A673 (cell line): ENCODE results near the gene POLN. TPM values are rescaled to one million over a fixed set of nuclear protein-coding genes. Genes with fewer than 3 reads are reported as not detected.

Source experiments
- BruUV-seq: library from RNA; stranded (reverse); fragments of 400-500 nt; replicated peaks from 2 replicates; lab custom pipeline; 2021; lab: Mats Ljungman, UMichigan
- CTCF ChIA-PET: fragments of 300-600 bp; sonication (Branson Sonifier 250); formaldehyde crosslinking; loops from one replicate; lab custom pipeline; 2022; ENCODE audit warnings: antibody characterized with exemption; lab: Charles Lee
- POLR2A ChIA-PET: fragments of 300-600 bp; sonication (Branson Sonifier 250); formaldehyde crosslinking; loops from one replicate; lab custom pipeline; 2022; ENCODE audit warnings: antibody characterized with exemption; ENCODE audit not compliant: low non-redundant PET; lab: Charles Lee
- DNase-seq: peaks from one replicate; pipeline ENCODE4 v3.0.0-alpha.2; 2015; ENCODE audit warnings: low spot score
- H3K27ac ChIP-seq: fragments of 200-600 bp; sonication (generic); 2 replicates; pipeline ENCODE4 v1.5.1; 2016; ENCODE audit warnings: mixed run types, low read depth, mild to moderate bottlenecking, mixed read lengths, antibody characterized with exemption, low read length; ENCODE audit not compliant: poor library complexity, severe bottlenecking
- H3K27me3 ChIP-seq: fragments of 200-600 bp; sonication (generic); replicated peaks from 2 replicates; pipeline ENCODE4 v1.6.1; 2017; ENCODE audit warnings: mixed run types, low read depth, mild to moderate bottlenecking, mixed read lengths, antibody characterized with exemption, low read length; ENCODE audit not compliant: insufficient read depth, poor library complexity
- H3K36me3 ChIP-seq: fragments of 200-600 bp; sonication (generic); 2 replicates; pipeline ENCODE4 v1.6.1; 2016; ENCODE audit warnings: mixed run types, mild to moderate bottlenecking, mixed read lengths, antibody characterized with exemption, low read length; ENCODE audit not compliant: insufficient read depth, poor library complexity, severe bottlenecking
- H3K4me1 ChIP-seq: fragments of 200-600 bp; sonication (generic); 2 replicates; pipeline ENCODE4 v1.6.1; 2017; ENCODE audit warnings: mixed run types, mild to moderate bottlenecking, mixed read lengths, antibody characterized with exemption, low read length; ENCODE audit not compliant: insufficient read depth, poor library complexity, severe bottlenecking
- H3K4me3 ChIP-seq: fragments of 200-600 bp; sonication (generic); 2 replicates; pipeline ENCODE4 v1.5.1; 2016; ENCODE audit warnings: low read depth, mixed run types, mild to moderate bottlenecking, mixed read lengths, low read length; ENCODE audit not compliant: poor library complexity, severe bottlenecking
- H3K9me3 ChIP-seq: fragments of 200-600 bp; sonication (generic); 2 replicates; pipeline ENCODE4 v1.6.1; 2016; ENCODE audit warnings: mixed run types, low read depth, mild to moderate bottlenecking, mixed read lengths, antibody characterized with exemption, low read length; ENCODE audit not compliant: poor library complexity, severe bottlenecking
- CTCF ChIP-seq: fragments of 300-800, 200-600 bp; sonication (generic); conservative IDR thresholded peaks from 2 replicates; pipeline ENCODE4 v1.5.1; 2017; ENCODE audit warnings: low read depth, mild to moderate bottlenecking, antibody characterized with exemption, low read length, moderate library complexity, mixed read lengths
- EZH2 ChIP-seq: fragments of 200-600 bp; sonication (generic); IDR thresholded peaks from 2 replicates; pipeline ENCODE4 v1.6.1; 2017; ENCODE audit warnings: borderline replicate concordance, low read depth, mild to moderate bottlenecking, mixed read lengths, antibody characterized with exemption, low read length; ENCODE audit not compliant: poor library complexity, severe bottlenecking
- intact Hi-C: fragments of 100-400 bp; cut with micrococcal nuclease; formaldehyde crosslinking; loops from one replicate; pipeline ENCODE4 v1.10.0; 2022; ENCODE audit not compliant: unreplicated experiment
- total RNA-seq: library from RNA; stranded (reverse); gene quantifications from 2 replicates; pipeline ENCODE4 v1.2.3, GENCODE V29; 2021

Gene POLN
- total RNA-seq, 1 experiment from 2014 or later = 4.0 TPM

- H3K4me1 ChIP-seq = peaks cover 11% of the 10 kb centered on the region
- no peak for DNase-seq
- H3K27ac ChIP-seq = no peak overlapping the region
- ChIA-PET CTCF (no interaction called here), POLR2A (no interaction called here)
- no peaks in the 10 kb centered on the region for H3K27me3 ChIP-seq
- H3K36me3 ChIP-seq = no peaks in the 10 kb centered on the region
- H3K4me3 ChIP-seq = no peak overlapping the region
- no TSS peak for BruUV-seq
- intact Hi-C loops = no loop called here
- TF ChIP-seq CTCF (no peak), EZH2 (no peak)
- no peaks in the 10 kb centered on the region for H3K9me3 ChIP-seq
Observed at GRCh38 chr4:2251073-2251794, 9.3 kb upstream of the POLN start.

- Histone ChIP-seq H3K36me3 (no peaks in the 10 kb centered on the region), H3K4me3 (no peak overlapping the region), H3K27ac (no peak overlapping the region), H3K9me3 (no peaks in the 10 kb centered on the region), H3K27me3 (no peaks in the 10 kb centered on the region), H3K4me1 (peaks cover 5% of the 10 kb centered on the region)
- CTCF ChIA-PET = no interaction called here
- BruUV-seq = no TSS peak
- POLR2A ChIA-PET = no interaction called here
- TF ChIP-seq EZH2 (no peak), CTCF (no peak)
- intact Hi-C loops = no loop called here
- no peak for DNase-seq
Observed at GRCh38 chr4:2250357-2251072, 8.6 kb upstream of the POLN start.

- TF ChIP-seq EZH2 (no peak), CTCF (no peak)
- H3K27ac ChIP-seq = no peak overlapping the region
- ChIA-PET CTCF (no interaction called here), POLR2A (no interaction called here)
- H3K27me3 ChIP-seq = no peaks in the 10 kb centered on the region
- H3K4me3 ChIP-seq = no peak overlapping the region
- peaks cover 9% of the 10 kb centered on the region for H3K4me1 ChIP-seq
- no peaks in the 10 kb centered on the region for H3K9me3 ChIP-seq
- intact Hi-C loops = no loop called here
- DNase-seq = no peak
- no TSS peak for BruUV-seq
- no peaks in the 10 kb centered on the region for H3K36me3 ChIP-seq
Observed at GRCh38 chr4:2249526-2250356, 7.8 kb upstream of the POLN start.
